Inferior parietal cortex (tissue), 1 donor: Measurements from ENCODE around the gene CAPN9.
"Not testable (repeated sequence)": the region's sequence is repeated elsewhere in the genome, so short reads cannot be mapped to it uniquely, and the experiment has no call there.

ENCODE experiments used
- DNase-seq: peaks from one replicate; pipeline ENCODE4 v3.0.0-alpha.2; 2016; ENCODE audit errors: extremely low spot score

CAPN9 gene, protein sequence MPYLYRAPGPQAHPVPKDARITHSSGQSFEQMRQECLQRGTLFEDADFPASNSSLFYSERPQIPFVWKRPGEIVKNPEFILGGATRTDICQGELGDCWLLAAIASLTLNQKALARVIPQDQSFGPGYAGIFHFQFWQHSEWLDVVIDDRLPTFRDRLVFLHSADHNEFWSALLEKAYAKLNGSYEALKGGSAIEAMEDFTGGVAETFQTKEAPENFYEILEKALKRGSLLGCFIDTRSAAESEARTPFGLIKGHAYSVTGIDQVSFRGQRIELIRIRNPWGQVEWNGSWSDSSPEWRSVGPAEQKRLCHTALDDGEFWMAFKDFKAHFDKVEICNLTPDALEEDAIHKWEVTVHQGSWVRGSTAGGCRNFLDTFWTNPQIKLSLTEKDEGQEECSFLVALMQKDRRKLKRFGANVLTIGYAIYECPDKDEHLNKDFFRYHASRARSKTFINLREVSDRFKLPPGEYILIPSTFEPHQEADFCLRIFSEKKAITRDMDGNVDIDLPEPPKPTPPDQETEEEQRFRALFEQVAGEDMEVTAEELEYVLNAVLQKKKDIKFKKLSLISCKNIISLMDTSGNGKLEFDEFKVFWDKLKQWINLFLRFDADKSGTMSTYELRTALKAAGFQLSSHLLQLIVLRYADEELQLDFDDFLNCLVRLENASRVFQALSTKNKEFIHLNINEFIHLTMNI

DNA sequence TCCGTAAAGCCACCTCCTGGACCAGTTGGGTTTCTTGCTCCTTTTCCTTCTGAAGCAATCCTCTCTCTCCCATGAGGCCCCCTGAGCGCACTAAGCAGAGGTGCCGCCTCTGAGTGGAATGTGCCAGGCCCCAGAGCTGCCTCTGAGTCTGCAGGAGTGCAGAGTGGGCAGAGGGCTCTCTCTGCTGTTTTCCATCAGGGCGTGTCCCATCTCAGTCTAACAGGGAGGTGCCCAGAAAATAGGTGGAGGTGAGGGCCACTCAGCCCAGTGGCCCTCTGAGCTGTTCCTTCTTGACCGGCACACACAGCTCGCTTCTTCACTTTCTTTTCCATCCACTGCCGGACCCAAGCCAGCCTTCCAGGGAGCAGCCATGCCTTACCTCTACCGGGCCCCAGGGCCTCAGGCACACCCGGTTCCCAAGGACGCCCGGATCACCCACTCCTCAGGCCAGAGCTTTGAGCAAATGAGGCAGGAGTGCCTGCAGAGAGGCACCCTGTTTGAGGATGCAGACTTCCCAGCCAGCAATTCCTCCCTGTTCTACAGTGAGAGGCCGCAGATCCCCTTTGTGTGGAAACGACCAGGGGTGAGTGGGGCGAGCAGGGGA is at the start of gene CAPN9:
CAPN9 (plus strand) TSS at position 262 of the 604 bp plus-strand sequence; CDS start at position 371, 109 bp downstream.
- no peak for DNase-seq

- no peak for DNase-seq
These were observed 49.1 kb upstream of the CAPN9 start for GRCh38 chr1:230698130-230698529.

GRCh38 chr1:230698964-230699363 is 48.2 kb upstream of the CAPN9 start:
- not testable (repeated sequence) for DNase-seq

DNA sequence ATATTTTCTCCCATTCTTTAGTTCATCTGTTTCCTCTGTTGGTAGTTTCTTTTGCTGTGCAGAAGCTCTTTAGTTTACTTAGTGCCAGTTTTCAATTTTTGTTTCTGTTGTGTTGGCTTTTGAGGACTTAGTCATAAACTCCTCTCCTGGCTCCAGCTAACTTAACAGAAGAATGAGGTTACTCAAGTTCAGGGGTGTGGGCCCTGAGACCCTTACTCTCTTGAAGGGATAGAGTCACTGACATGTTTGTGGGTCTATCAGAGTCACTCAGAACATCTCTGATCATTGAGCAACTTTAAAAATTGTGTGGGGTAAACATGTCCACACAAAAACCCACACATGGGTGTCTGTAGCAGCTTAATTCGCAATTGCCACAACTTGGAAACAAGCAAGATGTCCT is 47.5 kb upstream of the CAPN9 start:
- DNase-seq = no peak

- no peak for DNase-seq
These were observed 47.1 kb upstream of the CAPN9 start for GRCh38 chr1:230700132-230700531.

GRCh38 chr1:230701434-230701833 is 45.8 kb upstream of the CAPN9 start:
- DNase-seq = no peak

GRCh38 chr1:230701895-230702768 is 45.1 kb upstream of the CAPN9 start:
- no peak for DNase-seq

DNA sequence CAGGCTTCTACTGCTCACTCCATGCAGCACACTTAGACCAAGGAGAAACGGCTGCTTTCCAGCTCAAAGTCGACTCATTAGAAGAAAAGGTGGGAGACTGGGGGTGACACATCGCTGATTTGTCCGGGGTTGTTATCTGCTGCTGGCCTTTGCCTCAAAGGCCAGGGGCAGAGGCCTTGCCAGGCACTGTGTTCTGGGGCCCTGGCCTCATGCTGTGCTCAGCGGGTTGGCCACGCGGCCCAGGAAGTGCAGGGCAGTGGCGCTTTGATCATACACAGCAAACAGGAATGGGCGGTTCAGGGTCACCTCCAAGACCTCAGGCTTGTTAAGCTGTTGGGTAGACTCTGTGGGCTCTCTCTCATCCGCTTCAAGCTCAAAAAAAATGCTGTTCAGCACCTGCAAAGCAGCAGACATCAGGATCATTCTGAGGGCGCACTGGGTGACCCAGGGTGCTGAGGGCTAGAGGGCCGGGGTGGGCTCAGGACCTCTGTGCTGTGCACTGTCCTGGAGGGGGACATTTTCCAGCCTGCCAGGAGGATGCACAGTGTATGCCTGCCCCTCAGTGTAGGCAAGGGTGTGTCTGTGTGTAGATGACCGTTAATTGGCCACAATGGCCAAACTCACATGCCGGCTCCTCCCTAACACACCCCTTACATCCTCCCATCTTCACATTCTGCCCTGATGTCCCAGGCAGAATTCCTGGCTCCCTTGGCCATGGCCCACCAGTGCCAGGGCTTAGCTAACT is 44.1 kb upstream of the CAPN9 start:
- no peak for DNase-seq

GRCh38 chr1:230703679-230704385 is 43.4 kb upstream of the CAPN9 start:
- DNase-seq = no peak

DNA sequence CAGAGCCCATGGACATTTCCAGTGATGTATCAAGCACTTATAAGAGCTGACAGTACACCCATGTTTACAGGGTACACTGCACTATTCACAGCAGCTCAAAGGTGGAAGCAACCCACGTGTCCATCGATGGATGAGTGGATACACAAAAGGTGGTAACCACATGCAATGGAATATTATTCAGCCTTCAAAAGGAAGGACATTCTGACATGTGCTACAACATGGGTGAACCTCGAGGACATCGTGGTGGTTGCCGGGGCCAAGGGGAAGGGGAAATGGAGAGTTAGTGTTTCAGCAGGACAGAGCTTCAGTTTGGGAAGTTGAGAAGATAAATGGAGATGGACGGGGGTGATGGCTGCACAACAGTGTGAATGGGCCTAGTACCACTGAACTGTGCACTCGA is 42.4 kb upstream of the CAPN9 start:
- DNase-seq = no peak

GRCh38 chr1:230705289-230706019 is 41.7 kb upstream of the CAPN9 start:
- DNase-seq = no peak

GRCh38 chr1:230706020-230706699 is 41.0 kb upstream of the CAPN9 start:
- no peak for DNase-seq

GRCh38 chr1:230706887-230707731 is 40.1 kb upstream of the CAPN9 start:
- no peak for DNase-seq

GRCh38 chr1:230707732-230708630 is 39.2 kb upstream of the CAPN9 start:
- DNase-seq = no peak

DNA sequence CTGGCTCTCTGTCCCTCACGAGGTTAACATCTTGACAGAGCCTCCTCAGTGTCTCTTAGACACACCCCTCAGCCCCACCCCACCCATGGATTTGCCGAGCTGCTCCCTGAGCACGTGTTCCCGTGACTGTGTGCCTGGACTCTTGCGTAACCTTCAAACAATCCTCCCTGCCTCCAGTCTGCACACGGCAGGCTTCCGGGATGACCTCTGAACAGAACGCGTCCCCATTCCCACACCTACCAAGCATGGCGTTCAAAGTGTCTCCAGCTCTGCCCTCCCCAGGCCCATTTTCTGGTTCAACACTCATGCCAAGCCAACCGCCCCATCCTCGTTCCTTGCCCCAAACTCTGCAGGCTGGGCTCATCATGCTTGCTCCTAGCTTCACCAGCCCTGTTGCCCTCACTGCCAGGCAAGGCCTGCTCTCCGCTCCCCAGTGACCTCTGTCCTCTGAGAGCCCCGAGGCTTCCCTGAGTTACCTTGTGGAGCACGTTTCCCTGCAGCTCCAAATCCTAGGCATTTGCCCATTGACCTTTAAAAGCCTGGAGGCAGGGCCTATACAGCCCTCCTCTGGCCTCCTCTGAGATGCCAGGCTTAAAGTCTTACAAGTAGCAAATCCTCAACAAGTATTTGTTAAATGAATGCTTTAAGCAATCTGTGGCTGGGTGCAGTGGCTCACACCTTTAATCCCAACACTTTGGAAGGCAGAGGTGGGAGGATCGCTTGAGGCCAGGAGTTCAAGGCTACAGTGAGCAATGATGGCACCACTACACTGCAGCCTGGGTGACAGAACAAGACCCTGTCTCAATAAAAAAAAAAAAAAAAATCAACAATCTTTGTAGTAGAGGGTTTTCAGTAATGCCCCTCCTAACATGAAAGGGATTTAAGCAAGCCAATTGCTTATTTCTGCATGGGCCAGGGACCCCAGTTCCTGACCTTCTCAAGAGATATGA is 38.3 kb upstream of the CAPN9 start:
- DNase-seq = no peak
